MM.1S (cell line): ENCODE data around the gene CEACAM20.
"Not testable (repeated sequence)": the region's sequence is repeated elsewhere in the genome, so short reads cannot be mapped to it uniquely, and the experiment has no call there.

ENCODE experiments used
- DNase-seq: peaks from one replicate; pipeline ENCODE4 v3.0.0-alpha.2; 2015
- H2AFZ ChIP-seq: fragments of 300-600 bp; sonication (generic); 2 replicates; pipeline ENCODE4 v1.6.0; 2016; ENCODE audit warnings: antibody characterized with exemption, low read length
- H3F3A ChIP-seq: fragments of 300-600 bp; sonication (generic); 2 replicates; pipeline ENCODE4 v1.6.1; 2016; ENCODE audit warnings: mild to moderate bottlenecking, antibody characterized with exemption, low read length, moderate library complexity, mixed read lengths; ENCODE audit not compliant: insufficient read depth
- H3K27ac ChIP-seq: fragments of 300-600 bp; sonication (generic); 2 replicates; pipeline ENCODE4 v1.5.1; 2016; ENCODE audit warnings: mild to moderate bottlenecking, low read length
- H3K27me3 ChIP-seq: fragments of 300-600 bp; sonication (generic); replicated peaks from 2 replicates; pipeline ENCODE4 v1.6.0; 2016; ENCODE audit warnings: low read length; ENCODE audit not compliant: insufficient read depth
- H3K36me3 ChIP-seq: fragments of 300-600 bp; sonication (generic); replicated peaks from 2 replicates; pipeline ENCODE4 v1.6.1; 2016; ENCODE audit warnings: mild to moderate bottlenecking, low read length, mixed read lengths; ENCODE audit not compliant: insufficient read depth
- H3K4me1 ChIP-seq: fragments of 300-600 bp; sonication (generic); 2 replicates; pipeline ENCODE4 v1.6.1; 2016; ENCODE audit warnings: low read length, mixed read lengths
- H3K4me2 ChIP-seq: fragments of 300-600 bp; sonication (generic); 2 replicates; pipeline ENCODE4 v1.6.0; 2016; ENCODE audit warnings: low read depth, low read length
- H3K4me3 ChIP-seq: fragments of 300-600 bp; sonication (generic); 2 replicates; pipeline ENCODE4 v1.5.1; 2016; ENCODE audit warnings: low read length, mixed read lengths
- H3K79me2 ChIP-seq: fragments of 300-600 bp; sonication (generic); 2 replicates; pipeline ENCODE4 v1.6.1; 2016; ENCODE audit warnings: mixed run types, low read length, mixed read lengths
- H3K9ac ChIP-seq: fragments of 300-600 bp; sonication (generic); 2 replicates; pipeline ENCODE4 v1.6.1; 2016; ENCODE audit warnings: low read length, mixed read lengths
- H3K9me2 ChIP-seq: fragments of 300-600 bp; sonication (generic); replicated peaks from 2 replicates; pipeline ENCODE4 v1.6.1; 2016; ENCODE audit warnings: mild to moderate bottlenecking, low read length, mixed read lengths; ENCODE audit not compliant: insufficient read depth
- H3K9me3 ChIP-seq: fragments of 300-600 bp; sonication (generic); replicated peaks from 2 replicates; pipeline ENCODE4 v1.6.1; 2016; ENCODE audit warnings: mild to moderate bottlenecking, low read length, mixed read lengths; ENCODE audit not compliant: insufficient read depth
- H4K20me1 ChIP-seq: fragments of 300-600 bp; sonication (generic); 2 replicates; pipeline ENCODE4 v1.6.1; 2016; ENCODE audit warnings: mild to moderate bottlenecking, low read length, moderate library complexity, mixed read lengths; ENCODE audit not compliant: insufficient read depth
- CTCF ChIP-seq: fragments of 300-600 bp; sonication (generic); IDR thresholded peaks from 2 replicates; pipeline ENCODE4 v1.5.1; 2016; ENCODE audit warnings: antibody characterized with exemption, low read length, mixed read lengths
- EZH2 ChIP-seq: fragments of 300-600 bp; sonication (generic); optimal IDR thresholded peaks from 2 replicates; pipeline ENCODE3; 2017; ENCODE audit warnings: low read depth, mild to moderate bottlenecking, antibody characterized with exemption, low read length, mixed read lengths
- EZH2phosphoT487 ChIP-seq: fragments of 300-600 bp; sonication (generic); IDR thresholded peaks from 2 replicates; pipeline ENCODE4 v1.6.1; 2018; ENCODE audit warnings: antibody characterized with exemption, low read length

The CEACAM20 gene

GRCh38 chr19:44553478-44554171, 24.1 kb upstream of the CEACAM20 start:
- H3K4me2 ChIP-seq = no peak overlapping the region
- H4K20me1 ChIP-seq = no peaks in the 10 kb centered on the region
- H3K9me2 ChIP-seq = no peaks in the 10 kb centered on the region
- DNase-seq = no peak
- H3F3A ChIP-seq = no peaks in the 10 kb centered on the region
- H3K4me3 ChIP-seq = no peak overlapping the region
- TF ChIP-seq EZH2 = no peak
- no peak overlapping the region for H3K27ac ChIP-seq
- no peaks in the 10 kb centered on the region for H3K79me2 ChIP-seq
- H3K9ac ChIP-seq = no peak overlapping the region
- H3K27me3 ChIP-seq = peaks cover 3% of the 10 kb centered on the region; the same call in 1 of the 2 replicates
- no peaks in the 10 kb centered on the region for H3K9me3 ChIP-seq
- no peaks in the 10 kb centered on the region for H3K4me1 ChIP-seq
- H3K36me3 ChIP-seq = no peaks in the 10 kb centered on the region
- H2AFZ ChIP-seq = no peak overlapping the region

DNA sequence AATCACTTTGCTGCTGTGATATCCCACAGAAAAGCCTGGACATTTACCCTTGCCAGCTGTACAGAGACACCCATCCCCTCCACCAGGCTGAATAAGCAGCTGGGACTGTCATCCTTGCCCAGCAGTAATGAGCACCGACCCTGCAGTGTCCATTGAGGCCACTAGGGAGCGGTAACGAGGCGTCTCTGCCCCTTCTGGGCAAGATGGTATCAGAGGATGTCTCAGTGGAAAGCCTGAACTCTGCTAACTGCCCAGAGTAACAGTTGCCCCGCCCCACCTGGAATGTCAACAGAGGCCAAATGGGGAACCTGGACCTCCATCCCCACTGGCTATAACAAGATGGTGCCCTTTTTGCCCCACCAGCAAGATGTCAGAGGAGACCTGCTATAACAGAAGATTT, 22.8 kb upstream of the CEACAM20 start:
- peaks cover 3% of the 10 kb centered on the region; the same call in 1 of the 2 replicates for H3K27me3 ChIP-seq
- H3K79me2 ChIP-seq = no peaks in the 10 kb centered on the region
- no peak overlapping the region for H3K27ac ChIP-seq
- no peaks in the 10 kb centered on the region for H3K9me3 ChIP-seq
- no peak for TF ChIP-seq EZH2
- peak; percentile 48 for TF ChIP-seq CTCF
- TF ChIP-seq EZH2phosphoT487 = no peak
- no peak overlapping the region for H2AFZ ChIP-seq
- no peaks in the 10 kb centered on the region for H4K20me1 ChIP-seq
- H3K36me3 ChIP-seq = no peaks in the 10 kb centered on the region
- H3K4me2 ChIP-seq = no peak overlapping the region
- H3K4me1 ChIP-seq = no peaks in the 10 kb centered on the region
- no peaks in the 10 kb centered on the region for H3F3A ChIP-seq
- no peak overlapping the region for H3K4me3 ChIP-seq
- no peaks in the 10 kb centered on the region for H3K9me2 ChIP-seq
- DNase-seq = peak; percentile 27
- no peak overlapping the region for H3K9ac ChIP-seq

- Histone ChIP-seq H3K9me3 (no peaks in the 10 kb centered on the region), H3K79me2 (no peaks in the 10 kb centered on the region), H4K20me1 (no peaks in the 10 kb centered on the region), H3K9me2 (no peaks in the 10 kb centered on the region), H3K36me3 (no peaks in the 10 kb centered on the region), H3K4me1 (no peaks in the 10 kb centered on the region), H3K4me3 (no peak overlapping the region), H3F3A (no peaks in the 10 kb centered on the region), H3K4me2 (no peak overlapping the region), H3K9ac (no peak overlapping the region), H2AFZ (no peak overlapping the region), H3K27me3 (peaks cover 3% of the 10 kb centered on the region; the same call in 1 of the 2 replicates), H3K27ac (no peak overlapping the region)
- TF ChIP-seq CTCF = no peak
- TF ChIP-seq EZH2phosphoT487 = no peak
- TF ChIP-seq EZH2 = no peak
- DNase-seq = no peak
These were observed 22.4 kb upstream of the CEACAM20 start for GRCh38 chr19:44551850-44552249.

GRCh38 chr19:44550976-44551375, 21.5 kb upstream of the CEACAM20 start:
- not testable (repeated sequence) for H4K20me1 ChIP-seq, H3K4me1 ChIP-seq, H3F3A ChIP-seq, H3K9me3 ChIP-seq, H3K9me2 ChIP-seq, H3K9ac ChIP-seq, H3K4me3 ChIP-seq, H3K36me3 ChIP-seq, H3K27me3 ChIP-seq, H3K4me2 ChIP-seq, H2AFZ ChIP-seq, H3K27ac ChIP-seq, H3K79me2 ChIP-seq, DNase-seq
